Thoracic aorta (tissue), 2 donors: ENCODE measurements around the gene MN1. TPM values are rescaled to one million over a fixed set of nuclear protein-coding genes. Genes with fewer than 3 reads are reported as not detected.

ENCODE experiments used
- ATAC-seq: fragments of 150-250 bp; one replicate; pipeline ENCODE4 v1.8.0; 2017; ENCODE audit warnings: low read depth; ENCODE audit not compliant: insufficient number of reproducible peaks, low FRiP score
- DNase-seq: peaks from one replicate; pipeline ENCODE4 v3.0.0-alpha.2; 2020; ENCODE audit warnings: low spot score
- H3K27ac ChIP-seq, 2 donors: fragments of 200-600 bp; sonication (generic); 1 replicate in 1 of 2; 2 replicates in 1 of 2; pipeline ENCODE4 v1.5.1; 2016; ENCODE audit warnings: mild to moderate bottlenecking in 2 of 2, moderate library complexity in 2 of 2
- H3K27me3 ChIP-seq: fragments of 200-600 bp; sonication (generic); replicated peaks from 2 replicates; pipeline ENCODE4 v1.6.0; 2016; ENCODE audit warnings: mild to moderate bottlenecking; ENCODE audit not compliant: insufficient read depth
- H3K36me3 ChIP-seq: fragments of 200-600 bp; sonication (generic); one replicate; pipeline ENCODE4 v1.5.1; 2016
- H3K4me1 ChIP-seq, 2 donors: fragments of 200-600 bp; sonication (generic); 1 replicate in 1 of 2; 2 replicates in 1 of 2; pipeline versions ENCODE4 v1.5.1 to v1.6.0; 2016; ENCODE audit warnings: low read depth in 2 of 2, mild to moderate bottlenecking in 1 of 2; ENCODE audit not compliant: control insufficient read depth in 1 of 2
- H3K4me3 ChIP-seq: fragments of 200-600 bp; sonication (generic); 2 replicates; pipeline ENCODE4 v1.5.1; 2016; ENCODE audit warnings: mild to moderate bottlenecking
- H3K9me3 ChIP-seq: fragments of 200-600 bp; sonication (generic); 2 replicates; pipeline ENCODE4 v1.5.1; 2016
- total RNA-seq, 2 donors: library from RNA; depleted of rRNA; stranded (reverse); fragments of >200 nt; gene quantifications; one replicate each; pipeline versions ENCODE4 v1.1.0 to v1.2.3, GENCODE V29; 2016
- TF ChIP-seq, protein P1 (sequence below): fragments of 200-600 bp; sonication (generic); IDR thresholded peaks from one replicate; pipeline ENCODE4 v1.5.1; 2019; ENCODE audit warnings: antibody characterized with exemption

MN1 gene
- total RNA-seq, 2 donors from 2014 or later = 30.1 to 39.8 TPM

DNA sequence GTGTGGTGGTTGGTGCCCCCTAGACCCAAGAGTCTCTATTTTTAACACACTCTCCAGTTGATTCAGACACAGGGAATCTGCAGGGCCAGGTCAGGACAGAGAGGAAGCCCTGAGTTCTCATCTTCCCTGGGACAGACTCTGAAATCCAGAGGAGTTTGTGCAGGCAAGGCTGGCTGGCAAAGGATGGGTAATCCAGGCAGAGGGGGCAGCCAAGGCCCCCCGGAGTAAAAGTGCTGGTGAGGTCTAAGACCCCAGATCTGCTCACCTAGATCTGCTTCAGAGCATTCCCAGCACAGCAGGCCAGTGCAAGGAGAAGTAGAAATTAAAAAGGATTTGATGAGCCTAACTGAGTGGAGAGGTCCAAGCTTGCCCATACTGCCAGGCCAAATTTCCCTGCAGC lies 40.6 kb upstream of the MN1 start:
- TF ChIP-seq, protein P1, sequence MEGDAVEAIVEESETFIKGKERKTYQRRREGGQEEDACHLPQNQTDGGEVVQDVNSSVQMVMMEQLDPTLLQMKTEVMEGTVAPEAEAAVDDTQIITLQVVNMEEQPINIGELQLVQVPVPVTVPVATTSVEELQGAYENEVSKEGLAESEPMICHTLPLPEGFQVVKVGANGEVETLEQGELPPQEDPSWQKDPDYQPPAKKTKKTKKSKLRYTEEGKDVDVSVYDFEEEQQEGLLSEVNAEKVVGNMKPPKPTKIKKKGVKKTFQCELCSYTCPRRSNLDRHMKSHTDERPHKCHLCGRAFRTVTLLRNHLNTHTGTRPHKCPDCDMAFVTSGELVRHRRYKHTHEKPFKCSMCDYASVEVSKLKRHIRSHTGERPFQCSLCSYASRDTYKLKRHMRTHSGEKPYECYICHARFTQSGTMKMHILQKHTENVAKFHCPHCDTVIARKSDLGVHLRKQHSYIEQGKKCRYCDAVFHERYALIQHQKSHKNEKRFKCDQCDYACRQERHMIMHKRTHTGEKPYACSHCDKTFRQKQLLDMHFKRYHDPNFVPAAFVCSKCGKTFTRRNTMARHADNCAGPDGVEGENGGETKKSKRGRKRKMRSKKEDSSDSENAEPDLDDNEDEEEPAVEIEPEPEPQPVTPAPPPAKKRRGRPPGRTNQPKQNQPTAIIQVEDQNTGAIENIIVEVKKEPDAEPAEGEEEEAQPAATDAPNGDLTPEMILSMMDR = no peak
- Histone ChIP-seq H3K4me1 (peaks cover 6 to 14% of the 10 kb centered on the region in 2 donors), H3K9me3 (no peaks in the 10 kb centered on the region), H3K4me3 (no peak overlapping the region), H3K27me3 (no peaks in the 10 kb centered on the region), H3K36me3 (peaks cover 6% of the 10 kb centered on the region), H3K27ac (no peak overlapping the region)
- no peak for DNase-seq
- no peak for ATAC-seq

DNA sequence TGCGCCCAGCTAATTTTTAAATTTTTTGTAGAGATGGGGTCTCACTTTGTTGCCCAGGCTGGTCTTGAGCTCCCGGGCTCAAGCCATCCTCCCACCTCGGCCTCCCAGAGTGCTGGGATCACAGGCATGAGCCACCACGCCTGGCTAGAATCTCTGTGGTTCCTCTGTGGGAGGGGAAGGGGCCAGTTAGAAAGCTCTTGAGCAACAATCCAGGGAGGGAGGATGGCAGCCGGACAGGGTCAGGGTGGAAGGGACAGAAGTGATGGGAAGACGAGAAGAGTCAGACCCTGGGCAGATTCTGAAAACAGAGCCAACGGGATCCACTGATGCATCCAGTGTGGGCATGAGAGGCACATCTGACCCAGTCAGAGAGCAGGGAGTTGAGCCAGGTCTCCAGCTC lies 38.9 kb upstream of the MN1 start:
- Histone ChIP-seq H3K9me3 (no peaks in the 10 kb centered on the region), H3K4me1 (peaks cover 6 to 14% of the 10 kb centered on the region in 2 donors), H3K27ac (no peak overlapping the region), H3K27me3 (no peaks in the 10 kb centered on the region), H3K4me3 (no peak overlapping the region), H3K36me3 (no peaks in the 10 kb centered on the region)
- TF ChIP-seq, protein P1 = no peak
- ATAC-seq = no peak
- no peak for DNase-seq

DNA sequence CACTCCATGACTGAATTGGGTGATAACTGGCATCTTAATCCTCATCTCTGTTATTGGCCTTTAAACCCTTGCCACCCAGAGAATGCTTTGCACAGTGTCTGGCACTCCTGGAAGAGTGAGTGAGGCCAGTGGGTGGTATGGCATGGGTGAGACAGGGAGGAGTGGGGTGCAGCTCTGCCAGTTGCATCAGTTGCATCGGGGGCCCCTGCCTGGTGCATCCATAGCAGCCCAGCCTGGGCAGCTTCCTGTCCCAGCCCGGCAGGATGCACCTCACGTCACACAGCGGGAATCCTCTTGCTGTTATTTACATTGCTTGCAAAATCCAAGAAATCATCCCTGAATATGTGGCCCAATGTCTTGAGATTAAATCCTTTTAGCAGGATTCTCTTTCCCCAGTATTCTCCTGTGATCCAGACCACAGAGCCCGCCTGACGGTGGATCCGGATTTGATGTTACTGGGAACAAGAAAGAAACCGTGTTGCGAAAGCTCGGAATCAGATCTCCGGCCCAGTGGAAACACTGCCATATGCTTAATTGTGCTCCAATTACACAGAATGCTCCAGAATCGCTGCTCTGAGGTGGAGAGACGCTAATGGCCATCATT lies 37.6 kb upstream of the MN1 start:
- H3K9me3 ChIP-seq = no peaks in the 10 kb centered on the region
- H3K36me3 ChIP-seq = no peaks in the 10 kb centered on the region
- no peak overlapping the region for H3K27ac ChIP-seq
- DNase-seq = no peak
- TF ChIP-seq, protein P1 = no peak
- no peak overlapping the region for H3K4me3 ChIP-seq
- no peaks in the 10 kb centered on the region for H3K27me3 ChIP-seq
- ATAC-seq = no peak
- H3K4me1 ChIP-seq = peaks cover 6 to 14% of the 10 kb centered on the region in 2 donors

DNA sequence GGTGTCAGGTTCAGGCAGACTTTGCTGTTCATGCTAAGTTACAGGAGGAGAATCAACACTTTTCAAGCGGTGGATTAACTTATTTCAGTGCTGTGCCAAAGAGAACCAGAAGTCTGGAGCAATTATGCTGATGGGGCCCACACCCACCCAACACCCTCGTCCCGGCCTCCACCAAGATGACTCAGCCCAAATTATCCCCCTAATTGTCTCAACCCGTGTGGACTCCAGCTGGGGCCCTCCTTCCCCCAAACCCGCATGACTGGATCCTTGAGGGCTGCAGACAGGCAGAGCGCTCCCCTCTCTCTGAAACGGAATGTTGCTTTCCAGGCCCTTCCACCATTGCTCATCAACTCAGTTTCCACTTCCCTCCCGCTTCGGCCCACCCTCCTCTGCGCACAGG lies 34.6 kb upstream of the MN1 start:
- H3K36me3 ChIP-seq = no peaks in the 10 kb centered on the region
- no peaks in the 10 kb centered on the region for H3K9me3 ChIP-seq
- TF ChIP-seq, protein P1 = no peak
- H3K4me1 ChIP-seq = no peaks in the 10 kb centered on the region
- ATAC-seq (no peak), DNase-seq (no peak)
- H3K4me3 ChIP-seq = no peak overlapping the region
- H3K27me3 ChIP-seq = no peaks in the 10 kb centered on the region
- H3K27ac ChIP-seq = no peak overlapping the region

DNA sequence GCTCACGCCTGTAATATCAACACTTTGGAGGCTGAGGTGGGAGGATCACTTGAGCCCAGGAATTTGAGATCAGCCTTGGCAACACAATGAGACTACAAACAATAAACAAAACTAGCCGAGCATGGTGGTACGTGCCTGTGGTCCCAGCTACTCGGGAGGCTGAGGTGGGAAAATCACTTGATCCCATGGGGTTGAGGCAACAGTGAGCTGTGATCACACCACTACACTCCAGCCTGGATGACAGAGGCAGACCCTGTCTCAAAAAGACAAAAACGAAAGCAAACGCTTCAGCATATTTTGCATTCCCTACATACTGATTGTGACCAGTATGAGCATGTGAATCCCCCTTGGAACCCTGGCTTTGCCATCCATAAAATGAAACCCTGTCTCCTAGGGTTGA lies 33.9 kb upstream of the MN1 start:
- TF ChIP-seq, protein P1 = no peak
- ATAC-seq (no peak), DNase-seq (no peak)
- Histone ChIP-seq H3K36me3 (no peaks in the 10 kb centered on the region), H3K27me3 (no peaks in the 10 kb centered on the region), H3K4me1 (no peaks in the 10 kb centered on the region), H3K9me3 (no peaks in the 10 kb centered on the region), H3K27ac (no peak overlapping the region), H3K4me3 (no peak overlapping the region)
